CD4-positive, CD25-positive, alpha-beta regulatory T cell (primary cell): ENCODE data around the gene ACBD7. TPM values are rescaled to one million over a fixed set of nuclear protein-coding genes. Genes with fewer than 3 reads are reported as not detected.

Experiments
- ATAC-seq, 2 donors: fragments of 150-1000 bp; cut with Tn5 transposase; one replicate each; pipeline ENCODE4 v1.10.0; 2021; ENCODE audit warnings: low read depth in 2 of 2, moderate number of reproducible peaks in 2 of 2, moderate library complexity in 1 of 2
- DNase-seq, 3 donors: peaks; one replicate each; pipeline versions ENCODE4 v3.0.0 to v3.0.0-alpha.2; 2012 to 2022; ENCODE audit warnings: mixed read lengths in 1 of 3
- H3K27ac ChIP-seq: one replicate; pipeline ENCODE4 v1.7.0; 2013; ENCODE audit warnings: mild to moderate bottlenecking, low read length; ENCODE audit not compliant: insufficient read depth, poor library complexity, severe bottlenecking
- H3K27me3 ChIP-seq: one replicate; pipeline ENCODE4 v1.7.0; 2013; ENCODE audit warnings: low read length; ENCODE audit not compliant: control insufficient read depth, insufficient read depth
- H3K36me3 ChIP-seq: one replicate; pipeline ENCODE4 v1.7.0; 2013; ENCODE audit warnings: mild to moderate bottlenecking, low read length, moderate library complexity; ENCODE audit not compliant: control insufficient read depth, insufficient read depth
- H3K4me1 ChIP-seq: 2 replicates; pipeline ENCODE4 v1.7.0; 2013; ENCODE audit warnings: mild to moderate bottlenecking, low read length; ENCODE audit not compliant: insufficient read depth, control insufficient read depth, poor library complexity, severe bottlenecking
- H3K4me3 ChIP-seq: one replicate; pipeline ENCODE4 v1.7.0; 2013; ENCODE audit warnings: low read depth, mild to moderate bottlenecking, low read length, moderate library complexity
- H3K9me3 ChIP-seq, 2 experiments: 1 replicate in 1 of 2; 2 replicates in 1 of 2; pipeline ENCODE4 v1.7.0; 2013; ENCODE audit warnings: low read length in 2 of 2, mild to moderate bottlenecking in 1 of 2, moderate library complexity in 1 of 2; ENCODE audit not compliant: control insufficient read depth in 2 of 2
- H3K27ac Mint-ChIP-seq, 3 donors: one replicate each; pipeline ENCODE4 v1.8.0; 2020 to 2022; ENCODE audit warnings: mild to moderate bottlenecking in 3 of 3, mixed read lengths in 3 of 3, moderate library complexity in 2 of 3
- H3K27me3 Mint-ChIP-seq: one replicate; pipeline ENCODE4 v1.8.0; 2022; ENCODE audit warnings: mild to moderate bottlenecking, mixed read lengths
- H3K36me3 Mint-ChIP-seq: one replicate; pipeline ENCODE4 v1.8.0; 2020; ENCODE audit warnings: mixed read lengths
- H3K4me1 Mint-ChIP-seq, 4 donors: one replicate each; pipeline ENCODE4 v1.8.0; 2020 to 2022; ENCODE audit warnings: mixed read lengths in 4 of 4, mild to moderate bottlenecking in 1 of 4
- H3K4me3 Mint-ChIP-seq, 4 donors: one replicate each; pipeline ENCODE4 v1.8.0; 2020 to 2022; ENCODE audit warnings: mild to moderate bottlenecking in 4 of 4, mixed read lengths in 4 of 4, moderate library complexity in 3 of 4
- H3K9me3 Mint-ChIP-seq, 7 donors: one replicate each; pipeline ENCODE4 v1.8.0; 2020 to 2022; ENCODE audit warnings: mixed read lengths in 7 of 7, mild to moderate bottlenecking in 3 of 7, moderate library complexity in 2 of 7
- polyA plus RNA-seq, 4 donors: library from polyadenylated mRNA; unstranded; fragments of 300-500 nt; fragmentation: Illumina TruSeq; gene quantifications; one replicate each; pipeline ENCODE4 v1.2.3, GENCODE V29; 2021
- total RNA-seq: library from RNA; stranded (reverse); gene quantifications from one replicate; pipeline ENCODE4 v1.2.3, GENCODE V29; 2022

The ACBD7 gene
- total and polyA plus RNA-seq, 5 donors from 2014 or later, result 0.25 to 0.49 (median 0.39) TPM; not detected in 2

DNA sequence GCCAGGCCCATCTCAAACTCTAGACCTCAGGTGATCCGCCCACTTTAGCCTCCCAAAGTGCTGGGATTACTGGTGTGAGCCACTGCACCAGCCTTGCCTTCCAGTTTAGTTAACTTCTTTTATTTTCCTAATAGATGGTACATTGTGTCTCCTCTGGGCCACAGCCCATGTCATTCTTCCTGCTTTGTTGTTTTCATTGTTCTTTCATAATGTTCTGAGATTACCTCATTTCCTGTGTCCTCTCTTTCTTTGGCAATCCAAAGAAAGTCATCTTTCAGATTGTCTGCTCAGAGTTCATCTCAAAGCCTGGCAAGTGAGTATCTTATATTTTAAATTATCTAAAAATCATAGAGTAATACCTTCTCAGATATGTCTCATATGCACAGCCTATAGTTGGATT, 44.9 kb downstream of the ACBD7 start, which contains the start of gene OLAH:
Gene OLAH, plus strand, starts transcription at position 270 of the 400 bp plus-strand sequence. CDS start 3,346 bp downstream, outside the sequence.
- Mint-ChIP-seq H3K27ac (no peak within 1 kb of the TSS), H3K4me3 (no peak within 1 kb of the TSS), H3K36me3 (no peaks in the 10 kb centered on the region), H3K4me1 (peaks cover 0 to 4% (median 1%) of the 10 kb centered on the region in 4 donors), H3K9me3 (peaks cover 0 to 4% (median 0%) of the 10 kb centered on the region in 7 donors), H3K27me3 (peaks cover 18% of the 10 kb centered on the region)
- ATAC-seq (no peak), DNase-seq (peak in 1 of 3 donors; percentile 54)
- Histone ChIP-seq H3K27me3 (no peaks in the 10 kb centered on the region), H3K9me3 (no peaks in the 10 kb centered on the region), H3K36me3 (no peaks in the 10 kb centered on the region), H3K4me3 (no peak within 1 kb of the TSS), H3K4me1 (no peaks in the 10 kb centered on the region), H3K27ac (no peak within 1 kb of the TSS)

DNA sequence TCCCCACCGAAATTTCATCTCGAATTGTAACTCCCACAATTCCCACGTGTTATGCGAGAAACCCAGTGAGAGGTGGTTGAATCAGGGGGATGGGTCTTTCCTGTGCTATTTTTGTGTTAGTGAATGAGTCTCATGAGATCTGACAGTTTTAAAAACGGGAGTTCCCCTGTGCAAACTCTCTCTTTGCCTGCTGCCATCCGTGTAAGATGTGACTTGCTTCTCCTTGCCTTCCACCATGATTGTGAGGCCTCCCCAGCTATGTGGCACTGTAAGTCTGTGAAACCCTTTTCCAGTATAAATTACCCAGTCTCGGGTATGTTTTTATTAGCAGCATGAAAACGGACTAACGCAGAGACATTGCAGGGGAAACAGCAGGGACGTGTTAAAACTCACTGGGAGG, 50.2 kb downstream of the ACBD7 start:
- H3K27me3 Mint-ChIP-seq, result peaks cover 18% of the 10 kb centered on the region
- no peaks in the 10 kb centered on the region for H3K4me1 ChIP-seq
- H3K27me3 ChIP-seq, result no peaks in the 10 kb centered on the region
- no peaks in the 10 kb centered on the region for H3K4me1 Mint-ChIP-seq
- no peaks in the 10 kb centered on the region for H3K36me3 ChIP-seq
- no peak for DNase-seq
- ATAC-seq, result no peak
- H3K27ac Mint-ChIP-seq, result peak overlapping the region in 1 of 3 donors; percentile 38
- H3K4me3 Mint-ChIP-seq, result no peak overlapping the region
- no peaks in the 10 kb centered on the region for H3K9me3 ChIP-seq
- no peak overlapping the region for H3K4me3 ChIP-seq
- no peaks in the 10 kb centered on the region for H3K9me3 Mint-ChIP-seq
- H3K27ac ChIP-seq, result no peak overlapping the region
- H3K36me3 Mint-ChIP-seq, result no peaks in the 10 kb centered on the region

DNA sequence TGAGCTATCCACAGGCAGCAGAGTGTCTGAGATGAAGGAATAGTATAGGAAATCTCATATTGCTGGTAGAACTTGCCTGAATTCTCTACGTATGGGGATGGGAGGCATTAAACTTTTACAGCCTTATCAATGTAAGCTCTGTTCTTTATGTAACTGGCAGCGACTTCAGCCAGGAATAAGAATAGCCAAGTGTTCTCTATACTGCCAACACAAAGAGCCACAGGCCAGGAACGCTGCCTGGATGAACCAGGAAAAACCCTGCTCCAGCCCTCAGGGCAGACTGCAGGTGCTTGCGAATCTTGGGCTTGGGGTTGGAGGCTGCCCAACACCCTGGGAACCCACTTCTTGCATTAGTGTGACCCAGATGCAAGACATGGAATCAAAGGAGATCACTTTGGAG, 50.9 kb downstream of the ACBD7 start:
- H3K4me3 Mint-ChIP-seq, result no peak overlapping the region
- DNase-seq (no peak), ATAC-seq (no peak)
- no peaks in the 10 kb centered on the region for H3K4me1 Mint-ChIP-seq
- Histone ChIP-seq H3K27ac (no peak overlapping the region), H3K27me3 (no peaks in the 10 kb centered on the region), H3K36me3 (no peaks in the 10 kb centered on the region), H3K4me3 (no peak overlapping the region), H3K9me3 (no peaks in the 10 kb centered on the region), H3K4me1 (no peaks in the 10 kb centered on the region)
- no peaks in the 10 kb centered on the region for H3K36me3 Mint-ChIP-seq
- no peak overlapping the region for H3K27ac Mint-ChIP-seq
- no peaks in the 10 kb centered on the region for H3K9me3 Mint-ChIP-seq
- H3K27me3 Mint-ChIP-seq, result peaks cover 22% of the 10 kb centered on the region

DNA sequence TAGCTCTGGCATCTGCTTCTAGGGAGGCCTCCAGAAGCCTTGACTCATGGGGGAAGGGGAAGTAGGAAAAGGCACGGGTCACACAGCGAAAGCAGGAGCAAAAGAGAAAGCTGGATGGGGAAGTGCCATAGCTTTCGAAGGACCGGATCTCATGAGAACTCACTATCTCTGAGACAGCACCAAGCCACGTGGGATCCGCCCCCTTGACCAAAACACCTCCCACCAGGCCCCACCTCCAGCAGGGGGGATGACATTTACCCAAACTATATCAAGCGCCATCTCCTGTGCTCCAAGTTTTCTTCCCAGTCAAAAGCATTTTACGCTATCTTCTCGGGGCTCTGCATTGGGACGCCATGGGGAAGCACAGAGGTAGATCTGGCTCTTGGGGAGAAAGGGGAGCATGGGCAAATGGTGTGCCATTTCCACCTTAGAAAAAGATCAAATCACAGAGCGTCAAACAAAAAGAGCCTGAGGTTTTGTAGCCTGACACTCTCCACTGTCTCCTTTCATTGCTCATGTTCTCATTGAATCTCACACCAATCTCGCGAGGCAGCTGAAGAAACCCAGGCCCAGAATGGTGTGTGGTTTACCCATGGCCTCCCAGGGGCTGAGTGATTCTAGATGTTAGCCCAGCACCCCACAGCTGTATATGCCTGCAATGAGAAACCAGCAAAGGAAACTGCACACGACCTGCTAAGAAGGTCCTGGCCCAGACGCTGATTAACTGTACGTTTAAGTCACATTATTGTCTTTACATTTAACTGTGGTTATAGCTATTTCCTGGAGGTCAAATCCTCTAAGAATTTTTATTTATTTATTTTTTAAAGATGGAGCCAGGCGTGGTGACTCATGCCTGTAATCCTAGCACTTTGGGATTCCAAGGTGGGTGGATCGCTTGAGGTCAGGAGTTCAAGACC, 52.9 kb downstream of the ACBD7 start:
- H3K9me3 ChIP-seq, result no peaks in the 10 kb centered on the region
- no peak overlapping the region for H3K4me3 Mint-ChIP-seq
- H3K27ac ChIP-seq, result no peak overlapping the region

DNA sequence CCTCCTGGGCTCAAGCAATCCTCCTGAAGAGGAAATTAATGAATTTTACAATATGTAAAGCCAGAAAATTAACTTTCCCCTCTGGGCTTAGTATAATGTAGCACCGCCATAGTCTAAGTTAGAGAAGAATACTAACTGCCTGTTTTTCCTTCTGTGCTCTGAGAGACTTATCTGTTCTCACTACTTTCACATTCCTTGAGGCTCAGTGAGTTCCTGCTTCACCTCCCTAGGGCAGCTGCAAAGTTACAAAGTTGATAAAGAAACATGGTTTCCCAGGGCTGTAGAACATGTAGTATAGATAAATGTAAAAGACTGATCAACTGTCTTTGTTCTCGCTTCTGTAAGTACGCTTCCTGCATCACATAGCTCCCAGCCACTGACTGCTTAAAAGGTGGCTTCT, 60.8 kb downstream of the ACBD7 start:
- no peaks in the 10 kb centered on the region for H3K36me3 Mint-ChIP-seq
- no peak overlapping the region for H3K27ac Mint-ChIP-seq
- H3K27me3 ChIP-seq, result no peaks in the 10 kb centered on the region
- no peaks in the 10 kb centered on the region for H3K4me1 ChIP-seq
- peaks cover 14% of the 10 kb centered on the region for H3K27me3 Mint-ChIP-seq
- no peak overlapping the region for H3K4me3 Mint-ChIP-seq
- ATAC-seq (no peak), DNase-seq (no peak)
- no peaks in the 10 kb centered on the region for H3K9me3 Mint-ChIP-seq
- peaks cover 0 to 10% (median 2%) of the 10 kb centered on the region in 4 donors for H3K4me1 Mint-ChIP-seq
- H3K27ac ChIP-seq, result no peak overlapping the region
- H3K36me3 ChIP-seq, result no peaks in the 10 kb centered on the region
- H3K9me3 ChIP-seq, result no peaks in the 10 kb centered on the region
- H3K4me3 ChIP-seq, result no peak overlapping the region

More for the DNA sequence above, 52.9 kb downstream of the ACBD7 start:
- H3K4me1 Mint-ChIP-seq, result no peaks in the 10 kb centered on the region
- no peaks in the 10 kb centered on the region for H3K36me3 ChIP-seq
- DNase-seq (no peak), ATAC-seq (no peak)
- no peaks in the 10 kb centered on the region for H3K36me3 Mint-ChIP-seq
- no peaks in the 10 kb centered on the region for H3K27me3 ChIP-seq
- H3K4me1 ChIP-seq, result no peaks in the 10 kb centered on the region
- H3K27ac Mint-ChIP-seq, result peak overlapping the region in 2 of 3 donors; percentile 29 to 38
- H3K27me3 Mint-ChIP-seq, result peaks cover 19% of the 10 kb centered on the region
- H3K4me3 ChIP-seq, result no peak overlapping the region
- no peaks in the 10 kb centered on the region for H3K9me3 Mint-ChIP-seq

Other genes with a start within 250 kb of the ACBD7 start
- 4.3 TPM for gene SUV39H2, start 209.9 kb downstream of the ACBD7 start, total RNA-seq
- gene SUV39H2, start 209.9 kb downstream of the ACBD7 start, polyA plus RNA-seq, result 1 to 10 TPM; 2.1 to 5.2 (median 3.7) TPM
- 24.6 TPM for gene DCLRE1C, start 134.7 kb downstream of the ACBD7 start, total RNA-seq
- gene DCLRE1C, start 134.7 kb downstream of the ACBD7 start, polyA plus RNA-seq, result 10 to 100 TPM; 18.5 to 30.5 (median 23.1) TPM
- gene MEIG1, start 129.4 kb downstream of the ACBD7 start, total RNA-seq, result not detected
- 1 to 10 TPM in 3 of 4 donors, under 1 TPM in 1; 0.83 to 1.7 (median 1.5) TPM for gene MEIG1, start 129.4 kb downstream of the ACBD7 start, polyA plus RNA-seq
- not detected for gene OLAH, start 44.8 kb downstream of the ACBD7 start, total RNA-seq
- gene OLAH, start 44.8 kb downstream of the ACBD7 start, polyA plus RNA-seq, result not detected
- gene RPP38, start 8.6 kb upstream of the ACBD7 start, total RNA-seq, result 9.3 TPM
- 10 to 100 TPM; 19.6 to 38.7 (median 28.9) TPM for gene RPP38, start 8.6 kb upstream of the ACBD7 start, polyA plus RNA-seq
- 47.8 TPM for gene NMT2, start 79.9 kb upstream of the ACBD7 start, total RNA-seq
- gene NMT2, start 79.9 kb upstream of the ACBD7 start, polyA plus RNA-seq, result 10 to 100 TPM; 37.1 to 50.3 (median 43.4) TPM